Measurements from ENCODE around the gene PUS3.
"Not testable (repeated sequence)": the region's sequence is repeated elsewhere in the genome, so short reads cannot be mapped to it uniquely, and the experiment has no call there.

Gene PUS3

GRCh38 chr11:125872138-125872491 lies 30.9 kb downstream of the PUS3 start:
- in situ Hi-C loops (cut with MboI; ENCODE audit: low sequenced_read_pairs, unreplicated experiment): no loop called here
- TF ChIP-seq, protein P1, sequence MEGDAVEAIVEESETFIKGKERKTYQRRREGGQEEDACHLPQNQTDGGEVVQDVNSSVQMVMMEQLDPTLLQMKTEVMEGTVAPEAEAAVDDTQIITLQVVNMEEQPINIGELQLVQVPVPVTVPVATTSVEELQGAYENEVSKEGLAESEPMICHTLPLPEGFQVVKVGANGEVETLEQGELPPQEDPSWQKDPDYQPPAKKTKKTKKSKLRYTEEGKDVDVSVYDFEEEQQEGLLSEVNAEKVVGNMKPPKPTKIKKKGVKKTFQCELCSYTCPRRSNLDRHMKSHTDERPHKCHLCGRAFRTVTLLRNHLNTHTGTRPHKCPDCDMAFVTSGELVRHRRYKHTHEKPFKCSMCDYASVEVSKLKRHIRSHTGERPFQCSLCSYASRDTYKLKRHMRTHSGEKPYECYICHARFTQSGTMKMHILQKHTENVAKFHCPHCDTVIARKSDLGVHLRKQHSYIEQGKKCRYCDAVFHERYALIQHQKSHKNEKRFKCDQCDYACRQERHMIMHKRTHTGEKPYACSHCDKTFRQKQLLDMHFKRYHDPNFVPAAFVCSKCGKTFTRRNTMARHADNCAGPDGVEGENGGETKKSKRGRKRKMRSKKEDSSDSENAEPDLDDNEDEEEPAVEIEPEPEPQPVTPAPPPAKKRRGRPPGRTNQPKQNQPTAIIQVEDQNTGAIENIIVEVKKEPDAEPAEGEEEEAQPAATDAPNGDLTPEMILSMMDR (IDR thresholded peaks at IDR 0.05; ENCODE audit: borderline replicate concordance, control extremely low read depth, extremely low read depth, insufficient read depth, missing control alignments): no peak
- DNase-seq (ENCODE audit: low spot score): no peak

GRCh38 chr11:125871391-125872137 lies 31.4 kb downstream of the PUS3 start:
- TF ChIP-seq, protein P1 (IDR thresholded peaks at IDR 0.05; ENCODE audit: borderline replicate concordance, control extremely low read depth, extremely low read depth, insufficient read depth, missing control alignments): no peak
- DNase-seq (ENCODE audit: low spot score): no peak
- in situ Hi-C loops (cut with MboI; ENCODE audit: low sequenced_read_pairs, unreplicated experiment): no loop called here

DNA sequence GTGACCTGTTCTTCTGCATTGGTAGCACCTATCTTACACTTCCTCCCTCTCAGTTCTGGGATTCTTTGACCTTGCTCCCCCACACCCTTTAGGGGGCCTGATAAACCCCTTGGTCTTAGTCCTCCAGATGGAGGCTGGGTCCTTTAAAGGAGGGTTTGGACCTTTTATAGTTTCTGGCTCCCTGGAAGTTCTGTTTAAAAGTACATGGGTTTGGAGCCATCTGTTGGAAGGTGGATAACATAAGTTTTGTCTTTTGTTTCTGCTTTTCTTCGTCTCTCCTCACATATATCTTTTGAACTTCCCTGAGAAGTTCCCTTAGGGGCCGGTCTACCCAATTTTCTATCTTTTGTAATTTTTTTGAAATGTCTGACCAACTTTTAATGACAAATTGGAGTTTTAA lies 33.5 kb downstream of the PUS3 start:
- DNase-seq (ENCODE audit: low spot score): no peak
- TF ChIP-seq, protein P1 (IDR thresholded peaks at IDR 0.05; ENCODE audit: borderline replicate concordance, control extremely low read depth, extremely low read depth, insufficient read depth, missing control alignments): no peak
- in situ Hi-C loops (cut with MboI; ENCODE audit: low sequenced_read_pairs, unreplicated experiment): no loop called here

DNA sequence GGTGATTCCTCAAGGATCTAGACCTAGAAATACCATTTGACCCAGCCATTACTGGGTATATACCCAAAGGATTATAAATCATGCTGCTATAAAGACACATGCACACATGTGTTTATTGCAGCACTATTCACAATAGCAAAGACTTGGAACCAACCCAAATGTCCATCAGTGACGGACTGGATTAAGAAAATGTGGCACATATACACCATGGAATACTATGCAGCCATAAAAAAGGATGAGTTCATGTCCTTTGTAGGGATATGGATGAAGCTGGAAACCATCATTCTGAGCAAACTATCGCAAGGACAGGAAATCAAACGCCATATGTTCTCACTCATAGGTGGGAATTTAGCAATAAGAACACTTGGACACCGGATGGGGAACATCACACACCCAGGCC lies 37.7 kb downstream of the PUS3 start:
- DNase-seq (ENCODE audit: low spot score); in situ Hi-C loops (cut with MboI; ENCODE audit: low sequenced_read_pairs, unreplicated experiment): not testable (repeated sequence)

GRCh38 chr11:125862786-125863185 lies 40.2 kb downstream of the PUS3 start:
- in situ Hi-C loops (cut with MboI; ENCODE audit: low sequenced_read_pairs, unreplicated experiment); DNase-seq (ENCODE audit: low spot score): not testable (repeated sequence)

DNA sequence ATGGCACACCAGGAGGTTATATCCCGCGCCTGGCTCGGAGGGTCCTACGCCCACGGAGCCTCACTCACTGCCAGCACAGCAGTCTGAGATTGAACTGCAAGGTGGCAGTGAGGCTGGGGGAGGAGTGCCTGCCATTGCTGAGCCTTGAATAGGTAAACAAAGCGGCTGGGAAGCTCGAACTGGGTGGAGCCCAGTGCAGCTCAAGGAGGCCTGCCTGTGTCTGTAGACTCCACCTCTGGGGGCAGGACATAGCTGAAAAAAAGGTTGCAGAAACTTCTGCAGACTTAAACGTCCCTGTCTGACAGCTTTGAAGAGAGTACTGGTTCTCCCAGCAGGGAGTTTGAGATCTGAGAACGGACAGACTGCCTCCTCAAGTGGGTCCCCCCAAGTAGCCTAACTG lies 45.3 kb downstream of the PUS3 start:
- in situ Hi-C loops (cut with MboI; ENCODE audit: low sequenced_read_pairs, unreplicated experiment): not testable (repeated sequence)

GRCh38 chr11:125846188-125846587 lies 56.8 kb downstream of the PUS3 start:
- no peak for DNase-seq (ENCODE audit: low spot score)
- in situ Hi-C loops (cut with MboI; ENCODE audit: low sequenced_read_pairs, unreplicated experiment): no loop called here
- TF ChIP-seq, protein P1 (IDR thresholded peaks at IDR 0.05; ENCODE audit: borderline replicate concordance, control extremely low read depth, extremely low read depth, insufficient read depth, missing control alignments): no peak

More for the DNA sequence above, 45.3 kb downstream of the PUS3 start:
- DNase-seq (ENCODE audit: low spot score): not testable (repeated sequence)
